PC-9 (cell line): Measurements from ENCODE around the gene C19orf44. TPM values are rescaled to one million over a fixed set of nuclear protein-coding genes. Genes with fewer than 3 reads are reported as not detected.

Experiments used
- BruUV-seq: library from RNA; stranded (reverse); fragments of 400-500 nt; replicated peaks from 2 replicates; lab custom pipeline; 2021; lab: Mats Ljungman, UMichigan
- CTCF ChIA-PET: fragments of 300-600 bp; sonication (Branson Sonifier 250); formaldehyde crosslinking; loops from one replicate; lab custom pipeline; 2022; ENCODE audit warnings: antibody characterized with exemption; lab: Charles Lee
- POLR2A ChIA-PET: fragments of 300-600 bp; sonication (Branson Sonifier 250); formaldehyde crosslinking; loops from one replicate; lab custom pipeline; 2022; ENCODE audit warnings: antibody characterized with exemption; ENCODE audit not compliant: unreplicated experiment; lab: Charles Lee
- DNase-seq, 2 experiments: peaks; one replicate each; pipeline versions ENCODE4 v3.0.0 to v3.0.0-alpha.2; 2015 to 2022; ENCODE audit warnings: mixed read lengths in 1 of 2
- H2AFZ ChIP-seq: fragments of 200-600 bp; sonication (generic); 2 replicates; pipeline ENCODE4 v1.8.1; 2017; ENCODE audit warnings: antibody characterized with exemption
- H3F3A ChIP-seq: fragments of 200-600 bp; sonication (generic); 2 replicates; pipeline ENCODE4 v1.8.1; 2017; ENCODE audit warnings: antibody characterized with exemption, mild to moderate bottlenecking, low read depth; ENCODE audit not compliant: insufficient read depth
- H3K27ac ChIP-seq: fragments of 200-600 bp; sonication (generic); 2 replicates; pipeline ENCODE4 v1.6.1; 2016; ENCODE audit warnings: mixed run types
- H3K27me3 ChIP-seq: fragments of 200-600 bp; sonication (generic); 2 replicates; pipeline ENCODE4 v1.6.1; 2016; ENCODE audit warnings: low read depth, mixed run types; ENCODE audit not compliant: insufficient read depth
- H3K36me3 ChIP-seq: fragments of 200-600 bp; sonication (generic); 2 replicates; pipeline ENCODE4 v1.6.1; 2016; ENCODE audit warnings: low read depth, mixed run types
- H3K4me1 ChIP-seq: fragments of 200-600 bp; sonication (generic); replicated peaks from 2 replicates; pipeline ENCODE4 v1.6.1; 2016; ENCODE audit warnings: mixed run types; ENCODE audit not compliant: insufficient read depth
- H3K4me2 ChIP-seq: fragments of 200-600 bp; sonication (generic); 2 replicates; pipeline ENCODE4 v1.6.1; 2017; ENCODE audit warnings: mixed run types
- H3K4me3 ChIP-seq: fragments of 200-600 bp; sonication (generic); 2 replicates; pipeline ENCODE4 v1.6.1; 2016; ENCODE audit warnings: mixed run types
- H3K79me2 ChIP-seq: fragments of 200-600 bp; sonication (generic); 2 replicates; pipeline ENCODE4 v1.6.1; 2017; ENCODE audit warnings: low read depth, mixed run types
- H3K9me2 ChIP-seq: fragments of 200-600 bp; sonication (generic); 2 replicates; pipeline ENCODE4 v1.8.1; 2017; ENCODE audit warnings: mild to moderate bottlenecking; ENCODE audit not compliant: insufficient read depth
- H3K9me3 ChIP-seq: fragments of 200-600 bp; sonication (generic); 2 replicates; pipeline ENCODE4 v1.8.1; 2016; ENCODE audit warnings: low read depth; ENCODE audit not compliant: insufficient read depth
- H4K20me1 ChIP-seq: fragments of 200-600 bp; sonication (generic); 2 replicates; pipeline ENCODE4 v1.8.1; 2017; ENCODE audit not compliant: insufficient read depth
- EZH2 ChIP-seq: fragments of 200-600 bp; sonication (generic); IDR thresholded peaks from 2 replicates; pipeline ENCODE4 v1.8.0; 2017; ENCODE audit warnings: antibody characterized with exemption, low read depth
- intact Hi-C: fragments of 100-400 bp; cut with micrococcal nuclease; formaldehyde crosslinking; loops from one replicate; pipeline ENCODE4 v1.10.0; 2022; ENCODE audit not compliant: unreplicated experiment
- total RNA-seq: library from RNA; stranded (reverse); gene quantifications from 2 replicates; pipeline ENCODE4 v1.2.3, GENCODE V29; 2021
- TF ChIP-seq, protein P1 (sequence below): fragments of 200-600 bp; sonication (generic); conservative IDR thresholded peaks from 2 replicates; pipeline ENCODE4 v1.6.1; 2017; ENCODE audit warnings: mixed run types, antibody characterized with exemption, mild to moderate bottlenecking, moderate library complexity

The C19orf44 gene
- total RNA-seq, 1 experiment from 2014 or later: 6.7 TPM

DNA sequence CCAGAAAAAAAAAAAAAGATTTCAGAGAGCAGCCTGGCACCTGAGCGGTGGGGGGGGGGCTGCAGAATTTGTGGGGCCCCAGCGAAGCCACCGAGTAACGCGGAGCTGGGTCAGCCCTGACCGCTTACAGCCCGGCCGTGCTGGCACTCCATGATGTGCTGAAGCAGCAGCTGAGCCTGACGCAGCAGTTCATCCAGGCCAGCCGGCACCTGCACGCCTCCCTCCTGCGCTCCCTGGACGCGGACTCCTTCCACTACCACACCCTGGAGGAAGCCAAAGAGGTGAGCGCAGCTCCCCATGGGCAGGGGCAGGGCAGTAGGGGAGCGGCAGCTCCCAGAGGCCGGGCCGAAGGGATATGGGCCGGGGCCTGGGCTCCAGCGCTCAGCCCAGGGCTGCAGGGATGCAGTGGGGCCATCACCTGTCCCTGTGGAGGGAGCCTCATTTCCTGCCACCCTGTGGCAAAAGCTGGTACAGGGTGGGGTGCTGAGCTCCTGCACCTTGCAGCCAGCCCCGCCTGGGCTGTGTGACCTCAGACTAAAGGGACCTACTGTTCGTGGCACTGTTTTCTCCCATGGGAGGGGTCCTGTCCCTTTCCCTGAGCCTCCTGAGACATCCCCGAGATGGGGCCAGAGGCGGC is 18.3 kb downstream of the C19orf44 start:
- no peak for TF ChIP-seq EZH2
- TF ChIP-seq, protein P1, sequence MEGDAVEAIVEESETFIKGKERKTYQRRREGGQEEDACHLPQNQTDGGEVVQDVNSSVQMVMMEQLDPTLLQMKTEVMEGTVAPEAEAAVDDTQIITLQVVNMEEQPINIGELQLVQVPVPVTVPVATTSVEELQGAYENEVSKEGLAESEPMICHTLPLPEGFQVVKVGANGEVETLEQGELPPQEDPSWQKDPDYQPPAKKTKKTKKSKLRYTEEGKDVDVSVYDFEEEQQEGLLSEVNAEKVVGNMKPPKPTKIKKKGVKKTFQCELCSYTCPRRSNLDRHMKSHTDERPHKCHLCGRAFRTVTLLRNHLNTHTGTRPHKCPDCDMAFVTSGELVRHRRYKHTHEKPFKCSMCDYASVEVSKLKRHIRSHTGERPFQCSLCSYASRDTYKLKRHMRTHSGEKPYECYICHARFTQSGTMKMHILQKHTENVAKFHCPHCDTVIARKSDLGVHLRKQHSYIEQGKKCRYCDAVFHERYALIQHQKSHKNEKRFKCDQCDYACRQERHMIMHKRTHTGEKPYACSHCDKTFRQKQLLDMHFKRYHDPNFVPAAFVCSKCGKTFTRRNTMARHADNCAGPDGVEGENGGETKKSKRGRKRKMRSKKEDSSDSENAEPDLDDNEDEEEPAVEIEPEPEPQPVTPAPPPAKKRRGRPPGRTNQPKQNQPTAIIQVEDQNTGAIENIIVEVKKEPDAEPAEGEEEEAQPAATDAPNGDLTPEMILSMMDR: 0 out of 2 replicates have a peak, but pooled peaks have one; percentile 23
- no peak for DNase-seq
- no peaks in the 10 kb centered on the region for H3K9me3 ChIP-seq
- ChIA-PET CTCF (no interaction called here), POLR2A (interaction anchor here (0.9 kb wide), 1 partner anchor 317 kb away, joined by 4 read pairs; no protein-coding TSS in a partner anchor)
- no peak overlapping the region for H3K27ac ChIP-seq
- H3K4me2 ChIP-seq: no peak overlapping the region
- H3K36me3 ChIP-seq: peaks cover 13% of the 10 kb centered on the region; the same call in 1 of the 2 replicates
- H3K4me3 ChIP-seq: no peak overlapping the region
- no peak overlapping the region for H2AFZ ChIP-seq
- BruUV-seq: no TSS peak
- intact Hi-C loops: no loop called here
- H4K20me1 ChIP-seq: peaks cover 30% of the 10 kb centered on the region
- no peaks in the 10 kb centered on the region for H3K27me3 ChIP-seq
- no peaks in the 10 kb centered on the region for H3K4me1 ChIP-seq
- peaks cover 37% of the 10 kb centered on the region for H3F3A ChIP-seq
- no peaks in the 10 kb centered on the region for H3K79me2 ChIP-seq
- no peaks in the 10 kb centered on the region for H3K9me2 ChIP-seq

DNA sequence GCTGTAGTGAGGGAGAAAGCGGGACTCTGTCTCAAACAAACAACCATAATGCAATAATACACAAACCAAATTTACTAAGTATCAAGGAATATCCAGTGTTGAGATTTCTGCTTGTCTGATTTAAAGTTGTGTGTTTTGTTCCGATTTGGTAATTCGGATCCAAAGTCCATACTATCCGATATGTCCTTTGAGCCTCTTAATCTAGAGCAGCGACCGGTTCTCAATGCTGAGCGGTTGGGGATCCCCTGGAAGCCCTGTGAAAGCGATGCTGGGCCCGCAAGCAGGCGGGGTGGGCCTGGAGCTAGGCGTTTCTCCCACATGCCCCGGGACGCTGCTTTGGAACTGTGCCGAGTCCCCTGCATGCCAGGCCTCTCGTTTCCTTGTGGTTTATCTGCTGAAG is 20.2 kb downstream of the C19orf44 start:
- Histone ChIP-seq H3K4me2 (no peak overlapping the region), H3K4me3 (no peak overlapping the region), H3K36me3 (peaks cover 13% of the 10 kb centered on the region; the same call in 1 of the 2 replicates), H3F3A (peaks cover 44% of the 10 kb centered on the region), H4K20me1 (peaks cover 41% of the 10 kb centered on the region), H3K27ac (no peak overlapping the region), H3K4me1 (no peaks in the 10 kb centered on the region), H3K9me3 (no peaks in the 10 kb centered on the region), H3K9me2 (no peaks in the 10 kb centered on the region), H2AFZ (no peak overlapping the region), H3K79me2 (no peaks in the 10 kb centered on the region), H3K27me3 (no peaks in the 10 kb centered on the region)
- no peak for DNase-seq
- no TSS peak for BruUV-seq
- ChIA-PET CTCF (no interaction called here), POLR2A (no interaction called here)
- intact Hi-C loops: no loop called here
- no peak for TF ChIP-seq EZH2
- TF ChIP-seq, protein P1: no peak

DNA sequence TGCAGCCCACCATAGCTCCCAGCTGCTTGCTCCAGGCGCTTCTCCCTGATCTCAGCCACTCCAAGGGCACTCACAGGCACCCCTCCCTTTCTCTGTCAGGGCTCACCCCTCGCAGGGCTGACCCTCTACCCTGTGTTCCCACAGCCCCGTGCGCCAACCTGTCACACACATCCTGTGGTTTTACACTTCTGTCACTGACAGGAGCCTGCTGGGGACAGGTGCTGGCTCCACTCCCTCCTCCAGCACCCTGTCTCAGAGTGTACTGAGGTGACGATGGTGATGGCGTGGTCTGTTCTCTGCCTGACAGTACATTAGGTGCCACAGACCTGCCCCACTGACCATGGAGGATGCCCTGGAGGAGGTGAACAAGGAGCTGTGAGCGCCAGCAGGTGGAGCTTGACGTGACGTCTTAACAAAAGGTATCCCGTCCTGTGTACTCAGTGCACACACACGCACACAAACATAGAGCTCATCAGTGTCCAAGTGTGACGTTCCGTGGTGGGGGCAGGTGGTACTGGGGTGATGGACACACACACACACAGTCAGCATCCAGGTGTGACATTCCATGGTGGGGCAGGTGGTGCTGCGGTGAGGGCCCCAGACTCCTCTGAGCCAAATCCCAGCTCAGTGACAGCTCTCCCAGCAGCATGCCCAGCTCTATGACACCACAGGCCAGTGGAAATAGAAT is 20.9 kb downstream of the C19orf44 start:
- no TSS peak for BruUV-seq
- CTCF ChIA-PET: interaction anchor here (0.6 kb wide), 1 partner anchor 278 kb away, joined by 7 read pairs; no protein-coding TSS in a partner anchor

More for the DNA sequence above, 20.9 kb downstream of the C19orf44 start:
- Histone ChIP-seq H3K9me2 (no peaks in the 10 kb centered on the region), H3F3A (peaks cover 44% of the 10 kb centered on the region), H3K9me3 (no peaks in the 10 kb centered on the region), H3K79me2 (no peaks in the 10 kb centered on the region), H3K36me3 (peaks cover 13% of the 10 kb centered on the region; the same call in 1 of the 2 replicates), H3K4me1 (no peaks in the 10 kb centered on the region), H3K27me3 (no peaks in the 10 kb centered on the region), H2AFZ (no peak overlapping the region), H3K4me2 (no peak overlapping the region), H3K4me3 (no peak overlapping the region), H3K27ac (no peak overlapping the region), H4K20me1 (peaks cover 47% of the 10 kb centered on the region)
- no peak for DNase-seq
- no peak for TF ChIP-seq EZH2
- TF ChIP-seq, protein P1: no peak
- intact Hi-C loops: no loop called here
- POLR2A ChIA-PET: no interaction called here
